GM12878 (cell line): ENCODE data around the gene CSTPP1. TPM values are rescaled to one million over a fixed set of nuclear protein-coding genes. Genes with fewer than 3 reads are reported as not detected.
"Not testable (repeated sequence)": the region's sequence is repeated elsewhere in the genome, so short reads cannot be mapped to it uniquely, and the experiment has no call there.

Experiments used
- ATAC-seq: fragments of 200-7000 bp; cut with Tn5 transposase; 3 replicates; pipeline ENCODE4 v1.9.1; 2020; ENCODE audit warnings: mild to moderate bottlenecking, moderate library complexity
- BruUV-seq: library from RNA; stranded (reverse); fragments of 400-500 nt; replicated peaks from 2 replicates; lab custom pipeline; 2021; lab: Mats Ljungman, UMichigan
- CTCF ChIA-PET: fragments of 300-600 bp; sonication (Branson Sonifier 250); formaldehyde crosslinking; extraction: SDS; loops from one replicate; lab custom pipeline; 2021; ENCODE audit warnings: inconsistent platforms; lab: Yijun Ruan, JAX
- POLR2A ChIA-PET: fragments of 350-600 bp; formaldehyde crosslinking; extraction: SDS; loops from one replicate; lab custom pipeline; 2021; ENCODE audit warnings: inconsistent platforms; lab: Charles Lee
- RAD21 ChIA-PET: fragments of 300-600 bp; sonication (Branson Sonifier 250); formaldehyde crosslinking; loops from one replicate; lab custom pipeline; 2023; ENCODE audit warnings: antibody characterized with exemption; ENCODE audit not compliant: unreplicated experiment; lab: Charles Lee
- SMC1A ChIA-PET: fragments of 300-600 bp; sonication (Branson Sonifier 250); formaldehyde crosslinking; loops from one replicate; lab custom pipeline; 2023; ENCODE audit not compliant: unreplicated experiment, uncharacterized antibody; lab: Charles Lee
- DNase-seq: peaks from one replicate; pipeline ENCODE4 v3.0.0-alpha.2; 2011; ENCODE audit warnings: low read depth, low spot score
- FAIRE-seq: peaks from 3 replicates; lab custom pipeline; 2011; peaks lifted over from hg19 to GRCh38; lab: Jason Lieb, UNC
- H2AFZ ChIP-seq: 2 replicates; pipeline ENCODE4 v1.6.0; 2011; ENCODE audit warnings: low read depth, low read length, control low read depth; ENCODE audit not compliant: control insufficient read depth
- H3K27ac ChIP-seq: 2 replicates; pipeline ENCODE4 v1.5.1; 2011; ENCODE audit warnings: control low read depth; ENCODE audit not compliant: control insufficient read depth, insufficient read depth
- H3K27me3 ChIP-seq, 2 experiments: replicated peaks in 1 of 2; 2 replicates each; pipeline versions ENCODE4 v1.6.0 to v1.6.1; 2011; ENCODE audit warnings: low read length in 1 of 2; ENCODE audit not compliant: control insufficient read depth in 2 of 2, insufficient read depth in 2 of 2
- H3K36me3 ChIP-seq, 2 experiments: 2 replicates each; pipeline ENCODE4 v1.5.1; 2011; ENCODE audit warnings: low read length in 1 of 2; ENCODE audit not compliant: control insufficient read depth in 2 of 2, insufficient read depth in 2 of 2
- H3K4me1 ChIP-seq: 2 replicates; pipeline ENCODE4 v1.6.1; 2011; ENCODE audit warnings: mild to moderate bottlenecking, low read length, moderate library complexity, mixed read lengths; ENCODE audit not compliant: control insufficient read depth, insufficient read depth
- H3K4me2 ChIP-seq: 2 replicates; pipeline ENCODE4 v1.6.0; 2011; ENCODE audit warnings: control low read depth; ENCODE audit not compliant: control insufficient read depth, insufficient read depth
- H3K4me3 ChIP-seq: fragments of 200-600 bp; sonication (generic); 2 replicates; pipeline ENCODE4 v1.5.1; 2016
- H3K79me2 ChIP-seq: 2 replicates; pipeline ENCODE4 v1.6.0; 2011; ENCODE audit warnings: low read length; ENCODE audit not compliant: control insufficient read depth, insufficient read depth
- H3K9ac ChIP-seq: 2 replicates; pipeline ENCODE4 v1.8.0; 2011; ENCODE audit warnings: low read length, control low read depth, mixed read lengths; ENCODE audit not compliant: control insufficient read depth, insufficient read depth
- H3K9me3 ChIP-seq: replicated peaks from 3 replicates; pipeline ENCODE4 v1.5.1; 2011; ENCODE audit warnings: mild to moderate bottlenecking, low read length; ENCODE audit not compliant: control insufficient read depth, insufficient read depth
- H4K20me1 ChIP-seq: 2 replicates; pipeline ENCODE4 v1.6.0; 2011; ENCODE audit not compliant: control insufficient read depth, insufficient read depth
- CBX5 ChIP-seq: sonication (generic); IDR thresholded peaks from 2 replicates; pipeline ENCODE4 v1.6.1; 2016; ENCODE audit warnings: low read depth, moderate library complexity, mild to moderate bottlenecking, inconsistent platforms
- CHD4 ChIP-seq: fragments of 200-600 bp; sonication (generic); IDR thresholded peaks from 2 replicates; pipeline ENCODE4 v1.6.1; 2016; ENCODE audit warnings: mild to moderate bottlenecking
- IKZF1 ChIP-seq: fragments of 450-650 bp; conservative IDR thresholded peaks from 2 replicates; pipeline ENCODE4 v1.6.1; 2017; ENCODE audit warnings: antibody characterized with exemption, mild to moderate bottlenecking
- MXI1 ChIP-seq: fragments of 150-350 bp; IDR thresholded peaks from 2 replicates; pipeline ENCODE4 v1.6.1; 2011; ENCODE audit warnings: low read depth, mild to moderate bottlenecking, inconsistent platforms, low read length, improper control_type of control experiment
- REST ChIP-seq: IDR thresholded peaks from 2 replicates; pipeline ENCODE4 v1.6.1; 2012; ENCODE audit warnings: mild to moderate bottlenecking, low read depth, low read length
- USF1 ChIP-seq: IDR thresholded peaks from 2 replicates; pipeline ENCODE4 v1.6.1; 2011; ENCODE audit warnings: borderline replicate concordance, low read depth, mild to moderate bottlenecking, moderate library complexity, mixed read lengths, low read length; ENCODE audit not compliant: insufficient read depth; ENCODE audit errors: extremely low read length
- WGBS: methylation state at CpG from one replicate; pipeline ENCODE4 v1.1.6; 2016; ENCODE audit warnings: low lambda C conversion rate; ENCODE audit not compliant: insufficient replicate concordance, insufficient coverage; ENCODE audit errors: missing lambda C conversion rate; 5-methylcytosine and 5-hydroxymethylcytosine counted together
- in situ Hi-C: fragments of 300-500 bp; cut with MboI; formaldehyde crosslinking; loops from 9 replicates; pipeline ENCODE4 v1.14.3; 2018; ENCODE audit warnings: mixed read lengths
- intact Hi-C: fragments of 100-400 bp; cut with micrococcal nuclease; formaldehyde crosslinking; loops from one replicate; pipeline ENCODE4 v1.14.2; 2022; ENCODE audit not compliant: unreplicated experiment
- polyA plus RNA-seq, 11 experiments: library from polyadenylated mRNA; depleted of rRNA in 4 of 11; unstranded in 6 of 11; stranded (reverse) in 5 of 11; fragments of >200 nt; fragmentation: Nextera tagmentation in 4 of 11; fragmentation: Illumina TruSeq in 1 of 11; extraction: Ambion mirVana in 4 of 11; extraction: Trizol in 1 of 11; gene quantifications; 1 replicate in 1 of 11; 2 replicates in 10 of 11; pipeline versions ENCODE4 v1.2.1 to v1.2.3, GENCODE V29; 2011 to 2016; ENCODE audit warnings: inconsistent platforms in 2 of 11, missing spikeins in 2 of 11, low read depth in 1 of 11
- total RNA-seq, 4 experiments: library from RNA; depleted of rRNA in 3 of 4; stranded (reverse); fragments of >200 nt in 3 of 4; fragmentation: Illumina TruSeq in 1 of 4; extraction: Trizol in 1 of 4; gene quantifications; 2 replicates each; pipeline versions ENCODE4 v1.2.1 to v1.2.3, GENCODE V29; 2013 to 2021

The CSTPP1 gene
- total and polyA plus RNA-seq, 10 of the 15 experiments (the other 5 are each of a cell fraction or from before 2014, with no cell fraction given), result 7.1 to 23.4 (median 17.5) TPM

GRCh38 chr11:47204637-47204989, 268.1 kb downstream of the CSTPP1 start:
- TF ChIP-seq REST (no peak), CBX5 (no peak), USF1 (no peak), CHD4 (no peak), MXI1 (no peak), IKZF1 (no peak)
- no TSS peak for BruUV-seq
- CTCF ChIA-PET, result interaction anchor here (1.3 kb wide), 1 partner anchor 27 kb away, joined by 3 read pairs; no protein-coding TSS in a partner anchor
- POLR2A ChIA-PET, result interaction anchor here (1.1 kb wide), 1 partner anchor 44 kb away, joined by 3 read pairs; the partner anchor contains the start of gene ACP2
- in situ Hi-C loops, result no loop called here
- no peak for FAIRE-seq
- no peak for ATAC-seq
- Histone ChIP-seq H3K36me3 (no peaks in the 10 kb centered on the region), H3K4me1 (no peaks in the 10 kb centered on the region), H4K20me1 (no peaks in the 10 kb centered on the region), H2AFZ (no peak overlapping the region), H3K27me3 (no peaks in the 10 kb centered on the region; a peak in 1 of 4 replicates), H3K79me2 (no peaks in the 10 kb centered on the region), H3K9me3 (no peaks in the 10 kb centered on the region), H3K4me2 (no peak overlapping the region), H3K4me3 (no peak overlapping the region), H3K9ac (no peak overlapping the region), H3K27ac (no peak overlapping the region)
- WGBS, result 65% methylated on average over 2 of the region's 2 CpGs
- DNase-seq, result no peak
- RAD21 ChIA-PET, result interaction anchor here (1.1 kb wide), 1 partner anchor 44 kb away, joined by 3 read pairs; the partner anchor contains the start of gene ACP2
- intact Hi-C loops, result no loop called here
- SMC1A ChIA-PET, result interaction anchor here (1.4 kb wide), 1 partner anchor 25 kb away, joined by 4 read pairs; no protein-coding TSS in a partner anchor

GRCh38 chr11:47206577-47206976, 270.0 kb downstream of the CSTPP1 start:
- BruUV-seq, H3K4me3 ChIP-seq, H3K27me3 ChIP-seq, in situ Hi-C loops, H3K36me3 ChIP-seq, DNase-seq, H3K4me2 ChIP-seq, H4K20me1 ChIP-seq, FAIRE-seq, CTCF ChIA-PET, intact Hi-C loops, H2AFZ ChIP-seq, ATAC-seq, H3K27ac ChIP-seq, H3K9ac ChIP-seq, POLR2A ChIA-PET, H3K9me3 ChIP-seq, H3K4me1 ChIP-seq, H3K79me2 ChIP-seq: not testable (repeated sequence)
- ChIA-PET SMC1A (interaction anchor here (1.0 to 1.7 kb wide), 3 partner anchors 8 to 27 kb away, joined by 3 to 5 read pairs (median 3); partner anchors contain the start of gene DDB2), RAD21 (interaction anchor here (1.0 kb wide), 1 partner anchor 9 kb away, joined by 3 read pairs; the partner anchor contains the start of gene DDB2)
- WGBS, result 47% methylated on average over 3 of the region's 5 CpGs
